GM12801 (cell line): ENCODE measurements around the gene LUZP1.

ENCODE experiments used
- TF ChIP-seq, protein P1 (sequence below): IDR thresholded peaks from one replicate; pipeline ENCODE4 v1.5.1; 2011; ENCODE audit warnings: control low read depth; ENCODE audit not compliant: insufficient read length; ENCODE audit errors: extremely low read depth

Gene LUZP1

GRCh38 chr1:23044035-23044434 is 124.6 kb downstream of the LUZP1 start:
- TF ChIP-seq, protein P1, sequence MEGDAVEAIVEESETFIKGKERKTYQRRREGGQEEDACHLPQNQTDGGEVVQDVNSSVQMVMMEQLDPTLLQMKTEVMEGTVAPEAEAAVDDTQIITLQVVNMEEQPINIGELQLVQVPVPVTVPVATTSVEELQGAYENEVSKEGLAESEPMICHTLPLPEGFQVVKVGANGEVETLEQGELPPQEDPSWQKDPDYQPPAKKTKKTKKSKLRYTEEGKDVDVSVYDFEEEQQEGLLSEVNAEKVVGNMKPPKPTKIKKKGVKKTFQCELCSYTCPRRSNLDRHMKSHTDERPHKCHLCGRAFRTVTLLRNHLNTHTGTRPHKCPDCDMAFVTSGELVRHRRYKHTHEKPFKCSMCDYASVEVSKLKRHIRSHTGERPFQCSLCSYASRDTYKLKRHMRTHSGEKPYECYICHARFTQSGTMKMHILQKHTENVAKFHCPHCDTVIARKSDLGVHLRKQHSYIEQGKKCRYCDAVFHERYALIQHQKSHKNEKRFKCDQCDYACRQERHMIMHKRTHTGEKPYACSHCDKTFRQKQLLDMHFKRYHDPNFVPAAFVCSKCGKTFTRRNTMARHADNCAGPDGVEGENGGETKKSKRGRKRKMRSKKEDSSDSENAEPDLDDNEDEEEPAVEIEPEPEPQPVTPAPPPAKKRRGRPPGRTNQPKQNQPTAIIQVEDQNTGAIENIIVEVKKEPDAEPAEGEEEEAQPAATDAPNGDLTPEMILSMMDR = no peak

DNA sequence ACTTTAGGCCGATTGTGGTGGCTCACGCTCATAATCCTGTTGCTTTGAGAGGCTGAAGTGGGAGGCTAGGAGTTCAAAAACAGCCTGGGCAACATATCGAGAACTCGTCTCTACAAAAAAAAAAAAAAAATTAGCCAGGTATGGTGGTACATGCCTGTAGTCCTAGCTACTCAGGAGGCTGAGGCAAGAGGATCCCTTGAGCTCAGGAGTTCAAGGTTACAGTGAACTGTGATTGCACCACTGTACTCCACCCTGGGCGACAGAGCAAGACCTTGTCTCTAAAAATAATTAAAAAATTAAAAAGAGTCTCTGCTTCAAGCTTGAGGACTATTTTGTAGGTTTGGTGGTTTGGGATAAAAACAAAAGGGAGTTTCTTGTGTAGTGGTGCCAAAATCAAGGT is 128.1 kb downstream of the LUZP1 start:
- TF ChIP-seq, protein P1 = no peak

GRCh38 chr1:23039308-23039826 is 129.3 kb downstream of the LUZP1 start:
- TF ChIP-seq, protein P1 = no peak

DNA sequence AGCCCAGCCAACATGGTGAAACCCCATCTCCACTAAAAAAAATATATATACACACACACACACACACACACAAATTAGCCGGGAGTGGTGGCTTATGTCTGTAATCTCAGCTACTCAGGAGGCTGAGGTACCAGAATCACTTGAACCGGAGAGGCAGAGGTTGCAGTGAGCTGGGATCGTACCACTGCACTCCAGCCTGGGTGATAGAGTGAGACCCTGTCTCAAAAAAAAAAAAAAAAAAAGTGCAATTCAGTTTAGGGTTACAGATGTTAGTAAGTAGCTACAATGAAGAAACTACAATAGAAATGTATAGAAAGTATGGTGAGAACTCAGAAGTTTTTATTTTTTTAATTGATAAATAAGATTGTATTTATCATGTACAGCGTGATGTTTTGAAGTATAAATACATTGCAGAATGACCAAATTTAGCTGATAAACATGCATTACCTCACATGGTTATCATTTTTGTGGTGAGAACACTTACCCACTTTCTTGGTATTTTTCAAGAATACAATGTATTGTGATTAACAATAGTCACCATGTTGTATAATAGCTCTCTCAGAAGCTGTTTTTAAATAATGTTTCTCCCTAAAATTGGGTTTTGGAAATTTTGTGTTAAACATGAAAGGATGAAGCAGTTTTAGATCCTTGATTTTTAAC is 131.4 kb downstream of the LUZP1 start:
- TF ChIP-seq, protein P1 = no peak

DNA sequence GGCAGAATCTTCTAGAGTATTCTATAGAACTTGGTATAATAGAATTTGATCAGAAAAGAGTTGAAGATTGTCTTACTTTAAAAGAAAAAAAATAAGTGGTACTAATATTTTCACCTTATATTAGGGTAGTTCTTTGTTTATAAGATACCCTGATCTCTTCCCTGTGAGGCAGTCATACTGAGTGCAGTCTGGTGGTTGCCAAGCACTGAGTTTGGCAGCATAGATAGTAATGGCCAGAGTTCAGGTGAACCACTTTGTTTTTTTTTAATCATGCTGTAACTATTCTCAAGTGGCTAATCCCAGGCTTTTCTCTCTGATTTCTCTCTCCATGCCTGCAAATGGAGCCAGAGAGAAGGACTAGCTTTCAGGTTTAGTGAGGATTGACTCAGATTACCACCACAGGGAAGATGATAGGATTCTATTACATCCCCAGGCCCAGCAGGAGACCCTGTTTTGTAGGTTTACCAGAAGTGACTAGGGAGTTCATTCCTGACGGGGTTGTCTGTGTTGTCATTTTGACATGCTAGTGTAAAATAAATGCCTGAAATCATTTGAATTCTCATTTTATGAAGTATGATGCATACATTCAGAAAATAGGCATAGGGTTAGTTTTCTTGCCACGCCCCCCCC is 132.7 kb downstream of the LUZP1 start:
- TF ChIP-seq, protein P1 = no peak
